ENCODE results near the gene BLMH.

The BLMH gene

GRCh38 chr17:30251931-30252330 lies 39.8 kb downstream of the BLMH start:
- no peak for DNase-seq (ENCODE audit: low read depth in 1 of 2, low spot score in 1 of 2)

- DNase-seq (ENCODE audit: low read depth in 1 of 2, low spot score in 1 of 2), result no peak
These were observed 42.3 kb downstream of the BLMH start for GRCh38 chr17:30249460-30249859.

- DNase-seq (ENCODE audit: low read depth in 1 of 2, low spot score in 1 of 2), result no peak
These were observed 43.0 kb downstream of the BLMH start for GRCh38 chr17:30248786-30249185.

- no peak for DNase-seq (ENCODE audit: low read depth in 1 of 2, low spot score in 1 of 2)
These were observed 45.3 kb downstream of the BLMH start for GRCh38 chr17:30246460-30246859.

GRCh38 chr17:30244853-30245385 lies 46.8 kb downstream of the BLMH start:
- no peak for DNase-seq (ENCODE audit: low read depth in 1 of 2, low spot score in 1 of 2)

GRCh38 chr17:30243568-30243967 lies 48.2 kb downstream of the BLMH start:
- no peak for DNase-seq (ENCODE audit: low read depth in 1 of 2, low spot score in 1 of 2)

GRCh38 chr17:30243002-30243401 lies 48.7 kb downstream of the BLMH start:
- no peak for DNase-seq (ENCODE audit: low read depth in 1 of 2, low spot score in 1 of 2)

GRCh38 chr17:30241051-30241450 lies 50.7 kb downstream of the BLMH start:
- no peak for DNase-seq (ENCODE audit: low read depth in 1 of 2, low spot score in 1 of 2)

GRCh38 chr17:30240177-30240576 lies 51.6 kb downstream of the BLMH start:
- no peak for DNase-seq (ENCODE audit: low read depth in 1 of 2, low spot score in 1 of 2)

GRCh38 chr17:30239089-30239462 lies 52.7 kb downstream of the BLMH start:
- DNase-seq (ENCODE audit: low read depth in 1 of 2, low spot score in 1 of 2), result no peak

GRCh38 chr17:30238387-30239088 lies 53.2 kb downstream of the BLMH start:
- DNase-seq (ENCODE audit: low read depth in 1 of 2, low spot score in 1 of 2), result no peak

- DNase-seq (ENCODE audit: low read depth in 1 of 2, low spot score in 1 of 2), result no peak
These were observed 53.8 kb downstream of the BLMH start for GRCh38 chr17:30238003-30238344.

GRCh38 chr17:30237296-30238002 lies 54.3 kb downstream of the BLMH start:
- DNase-seq (ENCODE audit: low read depth in 1 of 2, low spot score in 1 of 2), result no peak

GRCh38 chr17:30236766-30237165 lies 55.0 kb downstream of the BLMH start:
- no peak for DNase-seq (ENCODE audit: low read depth in 1 of 2, low spot score in 1 of 2)

GRCh38 chr17:30236297-30236624 lies 55.5 kb downstream of the BLMH start:
- DNase-seq (ENCODE audit: low read depth in 1 of 2, low spot score in 1 of 2), result no peak

- DNase-seq (ENCODE audit: low read depth in 1 of 2, low spot score in 1 of 2), result no peak
These were observed 56.1 kb downstream of the BLMH start, which contains the start of gene SLC6A4 for GRCh38 chr17:30235386-30236296. Gene SLC6A4, minus strand, starts transcription at chr17:30235697. Its CDS starts 13,739 bp downstream, at chr17:30221958.

- DNase-seq (ENCODE audit: low read depth in 1 of 2, low spot score in 1 of 2), result no peak
These were observed 56.8 kb downstream of the BLMH start for GRCh38 chr17:30234964-30235363.

- no peak for DNase-seq (ENCODE audit: low read depth in 1 of 2, low spot score in 1 of 2)
These were observed 57.4 kb downstream of the BLMH start for GRCh38 chr17:30234296-30234695.

GRCh38 chr17:30232824-30233427 lies 58.8 kb downstream of the BLMH start:
- DNase-seq (ENCODE audit: low read depth in 1 of 2, low spot score in 1 of 2), result no peak

GRCh38 chr17:30232015-30232823 lies 59.5 kb downstream of the BLMH start:
- DNase-seq (ENCODE audit: low read depth in 1 of 2, low spot score in 1 of 2), result no peak
